GM23338 (cell line): ENCODE results near the gene ABCC5. TPM values are rescaled to one million over a fixed set of nuclear protein-coding genes. Genes with fewer than 3 reads are reported as not detected.
"Not testable (repeated sequence)": the region's sequence is repeated elsewhere in the genome, so short reads cannot be mapped to it uniquely, and the experiment has no call there.

Experiments
- ATAC-seq: fragments of 200-7000 bp; cut with Tn5 transposase; 3 replicates; pipeline ENCODE4 v1.9.1; 2020
- DNase-seq: peaks from one replicate; pipeline ENCODE4 v3.0.0-alpha.2; 2015; ENCODE audit warnings: low spot score
- H2AFZ ChIP-seq: fragments of 200-600 bp; sonication (generic); 2 replicates; pipeline ENCODE4 v1.8.0; 2016; ENCODE audit warnings: antibody characterized with exemption, mild to moderate bottlenecking, moderate library complexity
- H3F3A ChIP-seq: fragments of 200-600 bp; sonication (generic); replicated peaks from 2 replicates; pipeline ENCODE4 v1.8.0; 2017; ENCODE audit warnings: antibody characterized with exemption, mixed run types, low read depth
- H3K27ac ChIP-seq: fragments of 200-600 bp; sonication (generic); 2 replicates; pipeline ENCODE4 v1.6.1; 2016; ENCODE audit warnings: low read depth
- H3K27me3 ChIP-seq: fragments of 200-600 bp; sonication (generic); 2 replicates; pipeline ENCODE4 v1.8.0; 2016; ENCODE audit warnings: mild to moderate bottlenecking, mixed run types, moderate library complexity; ENCODE audit not compliant: insufficient read depth
- H3K36me3 ChIP-seq: fragments of 200-600 bp; sonication (generic); 2 replicates; pipeline ENCODE4 v1.8.0; 2016; ENCODE audit warnings: mild to moderate bottlenecking; ENCODE audit not compliant: insufficient read depth
- H3K4me1 ChIP-seq: fragments of 200-600 bp; sonication (generic); 2 replicates; pipeline ENCODE4 v1.8.0; 2016; ENCODE audit warnings: mild to moderate bottlenecking, moderate library complexity; ENCODE audit not compliant: insufficient read depth
- H3K4me2 ChIP-seq: fragments of 200-600 bp; sonication (generic); 2 replicates; pipeline ENCODE4 v1.7.1; 2017; ENCODE audit warnings: mixed run types
- H3K4me3 ChIP-seq: fragments of 200-600 bp; sonication (generic); 2 replicates; pipeline ENCODE4 v1.6.1; 2016; ENCODE audit warnings: mixed run types
- H3K79me2 ChIP-seq: fragments of 200-600 bp; sonication (generic); replicated peaks from 2 replicates; pipeline ENCODE4 v1.8.0; 2017; ENCODE audit warnings: mild to moderate bottlenecking; ENCODE audit not compliant: insufficient read depth
- H3K9me2 ChIP-seq: fragments of 200-600 bp; sonication (generic); 2 replicates; pipeline ENCODE4 v1.8.0; 2017; ENCODE audit not compliant: insufficient read depth
- H4K20me1 ChIP-seq: fragments of 200-600 bp; sonication (generic); replicated peaks from 2 replicates; pipeline ENCODE4 v1.8.0; 2017; ENCODE audit warnings: mild to moderate bottlenecking; ENCODE audit not compliant: insufficient read depth
- H3K27ac Mint-ChIP-seq: 2 replicates; pipeline ENCODE4 v1.8.0; 2020; ENCODE audit warnings: inconsistent platforms, mild to moderate bottlenecking, moderate library complexity, mixed read lengths
- H3K27me3 Mint-ChIP-seq: 3 replicates; pipeline ENCODE4 v1.8.0; 2022; ENCODE audit warnings: low read depth, mild to moderate bottlenecking, moderate library complexity, mixed read lengths, inconsistent platforms; ENCODE audit not compliant: insufficient read depth, poor library complexity
- H3K36me3 Mint-ChIP-seq: 3 replicates; pipeline ENCODE4 v1.8.0; 2021; ENCODE audit warnings: low read depth, mild to moderate bottlenecking, inconsistent platforms, moderate library complexity, mixed read lengths
- H3K4me1 Mint-ChIP-seq: 3 replicates; pipeline ENCODE4 v1.8.0; 2020; ENCODE audit warnings: mild to moderate bottlenecking, inconsistent platforms, mixed read lengths
- H3K4me3 Mint-ChIP-seq: 3 replicates; pipeline ENCODE4 v1.8.0; 2021; ENCODE audit warnings: moderate library complexity, mild to moderate bottlenecking, inconsistent platforms, mixed read lengths
- H3K9me3 Mint-ChIP-seq: 3 replicates; pipeline ENCODE4 v1.8.0; 2020; ENCODE audit warnings: moderate library complexity, mild to moderate bottlenecking, inconsistent platforms, mixed read lengths
- NANOG ChIP-seq: IDR thresholded peaks from 2 replicates; pipeline ENCODE4 v1.6.1; 2016; ENCODE audit warnings: antibody characterized with exemption, borderline replicate concordance
- polyA plus RNA-seq: library from polyadenylated mRNA; unstranded; fragments of >200 nt; fragmentation: Nextera tagmentation; extraction: Ambion mirVana; gene quantifications from 2 replicates; pipeline ENCODE4 v1.2.1, GENCODE V29; 2016
- total RNA-seq: library from RNA; depleted of rRNA; stranded (reverse); fragments of >200 nt; shearing (Covaris generic); gene quantifications from 2 replicates; pipeline ENCODE4 v1.2.3, GENCODE V29; 2014
- TF ChIP-seq, protein P1 (sequence below): fragments of 250-450 bp; sonication (Bioruptor Pico); IDR thresholded peaks from 2 replicates; pipeline ENCODE4 v1.5.0; 2020; ENCODE audit warnings: mild to moderate bottlenecking, moderate library complexity
- TF ChIP-seq, protein P2 (sequence below), 2 experiments: fragments of 200-600 bp in 1 of 2; sonication (generic) in 1 of 2; conservative IDR thresholded peaks; 2 replicates each; pipeline versions ENCODE4 v1.5.1 to v1.6.1; 2016 to 2017; ENCODE audit warnings: antibody characterized with exemption in 2 of 2, low read depth in 2 of 2, mild to moderate bottlenecking in 2 of 2, moderate library complexity in 1 of 2

ABCC5 gene
- total and polyA plus RNA-seq, 2 experiments from 2014 or later = 14.0 to 39.9 TPM

DNA sequence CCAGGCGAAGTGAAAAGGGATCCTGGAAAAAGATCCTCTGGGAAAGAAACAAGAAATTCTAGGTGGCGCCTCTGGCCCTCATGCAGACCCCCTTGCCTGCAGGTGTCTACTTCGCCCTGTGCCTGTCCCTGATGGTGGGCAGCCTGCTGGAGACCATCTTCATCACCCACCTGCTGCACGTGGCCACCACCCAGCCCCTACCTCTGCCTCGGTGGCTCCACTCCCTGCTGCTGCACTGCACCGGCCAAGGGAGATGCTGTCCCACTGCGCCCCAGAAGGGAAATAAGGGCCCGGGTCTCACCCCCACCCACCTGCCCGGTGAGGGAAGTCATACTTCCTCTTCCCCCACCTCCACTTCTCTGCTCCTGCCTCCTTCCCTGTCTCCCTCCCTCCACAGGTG is 20.6 kb upstream of the ABCC5 start:
- not testable (repeated sequence) for H3K36me3 Mint-ChIP-seq, H3K27me3 ChIP-seq, H3K9me2 ChIP-seq, ATAC-seq, H3K79me2 ChIP-seq, H3K4me1 ChIP-seq, H3K4me2 ChIP-seq, H3F3A ChIP-seq, H4K20me1 ChIP-seq, H3K9me3 Mint-ChIP-seq, DNase-seq, H3K36me3 ChIP-seq, H3K4me3 ChIP-seq, H3K4me1 Mint-ChIP-seq, H3K27ac ChIP-seq, H3K4me3 Mint-ChIP-seq, H3K27me3 Mint-ChIP-seq, H3K27ac Mint-ChIP-seq, H2AFZ ChIP-seq

- peak; percentile 71 for ATAC-seq
- Histone ChIP-seq H3K9me2 (no peaks in the 10 kb centered on the region), H3K4me2 (no peak overlapping the region), H3K4me3 (no peak overlapping the region), H4K20me1 (no peaks in the 10 kb centered on the region), H3K4me1 (no peaks in the 10 kb centered on the region), H3K36me3 (no peaks in the 10 kb centered on the region), H3F3A (no peaks in the 10 kb centered on the region), H3K27me3 (no peaks in the 10 kb centered on the region), H3K27ac (no peak overlapping the region), H3K79me2 (no peaks in the 10 kb centered on the region), H2AFZ (no peak overlapping the region; the same call in 1 of the 2 replicates)
- H3K27me3 Mint-ChIP-seq = peaks cover 7% of the 10 kb centered on the region
- DNase-seq = peak; percentile 49
- H3K9me3 Mint-ChIP-seq = no peaks in the 10 kb centered on the region
- TF ChIP-seq, protein P1, sequence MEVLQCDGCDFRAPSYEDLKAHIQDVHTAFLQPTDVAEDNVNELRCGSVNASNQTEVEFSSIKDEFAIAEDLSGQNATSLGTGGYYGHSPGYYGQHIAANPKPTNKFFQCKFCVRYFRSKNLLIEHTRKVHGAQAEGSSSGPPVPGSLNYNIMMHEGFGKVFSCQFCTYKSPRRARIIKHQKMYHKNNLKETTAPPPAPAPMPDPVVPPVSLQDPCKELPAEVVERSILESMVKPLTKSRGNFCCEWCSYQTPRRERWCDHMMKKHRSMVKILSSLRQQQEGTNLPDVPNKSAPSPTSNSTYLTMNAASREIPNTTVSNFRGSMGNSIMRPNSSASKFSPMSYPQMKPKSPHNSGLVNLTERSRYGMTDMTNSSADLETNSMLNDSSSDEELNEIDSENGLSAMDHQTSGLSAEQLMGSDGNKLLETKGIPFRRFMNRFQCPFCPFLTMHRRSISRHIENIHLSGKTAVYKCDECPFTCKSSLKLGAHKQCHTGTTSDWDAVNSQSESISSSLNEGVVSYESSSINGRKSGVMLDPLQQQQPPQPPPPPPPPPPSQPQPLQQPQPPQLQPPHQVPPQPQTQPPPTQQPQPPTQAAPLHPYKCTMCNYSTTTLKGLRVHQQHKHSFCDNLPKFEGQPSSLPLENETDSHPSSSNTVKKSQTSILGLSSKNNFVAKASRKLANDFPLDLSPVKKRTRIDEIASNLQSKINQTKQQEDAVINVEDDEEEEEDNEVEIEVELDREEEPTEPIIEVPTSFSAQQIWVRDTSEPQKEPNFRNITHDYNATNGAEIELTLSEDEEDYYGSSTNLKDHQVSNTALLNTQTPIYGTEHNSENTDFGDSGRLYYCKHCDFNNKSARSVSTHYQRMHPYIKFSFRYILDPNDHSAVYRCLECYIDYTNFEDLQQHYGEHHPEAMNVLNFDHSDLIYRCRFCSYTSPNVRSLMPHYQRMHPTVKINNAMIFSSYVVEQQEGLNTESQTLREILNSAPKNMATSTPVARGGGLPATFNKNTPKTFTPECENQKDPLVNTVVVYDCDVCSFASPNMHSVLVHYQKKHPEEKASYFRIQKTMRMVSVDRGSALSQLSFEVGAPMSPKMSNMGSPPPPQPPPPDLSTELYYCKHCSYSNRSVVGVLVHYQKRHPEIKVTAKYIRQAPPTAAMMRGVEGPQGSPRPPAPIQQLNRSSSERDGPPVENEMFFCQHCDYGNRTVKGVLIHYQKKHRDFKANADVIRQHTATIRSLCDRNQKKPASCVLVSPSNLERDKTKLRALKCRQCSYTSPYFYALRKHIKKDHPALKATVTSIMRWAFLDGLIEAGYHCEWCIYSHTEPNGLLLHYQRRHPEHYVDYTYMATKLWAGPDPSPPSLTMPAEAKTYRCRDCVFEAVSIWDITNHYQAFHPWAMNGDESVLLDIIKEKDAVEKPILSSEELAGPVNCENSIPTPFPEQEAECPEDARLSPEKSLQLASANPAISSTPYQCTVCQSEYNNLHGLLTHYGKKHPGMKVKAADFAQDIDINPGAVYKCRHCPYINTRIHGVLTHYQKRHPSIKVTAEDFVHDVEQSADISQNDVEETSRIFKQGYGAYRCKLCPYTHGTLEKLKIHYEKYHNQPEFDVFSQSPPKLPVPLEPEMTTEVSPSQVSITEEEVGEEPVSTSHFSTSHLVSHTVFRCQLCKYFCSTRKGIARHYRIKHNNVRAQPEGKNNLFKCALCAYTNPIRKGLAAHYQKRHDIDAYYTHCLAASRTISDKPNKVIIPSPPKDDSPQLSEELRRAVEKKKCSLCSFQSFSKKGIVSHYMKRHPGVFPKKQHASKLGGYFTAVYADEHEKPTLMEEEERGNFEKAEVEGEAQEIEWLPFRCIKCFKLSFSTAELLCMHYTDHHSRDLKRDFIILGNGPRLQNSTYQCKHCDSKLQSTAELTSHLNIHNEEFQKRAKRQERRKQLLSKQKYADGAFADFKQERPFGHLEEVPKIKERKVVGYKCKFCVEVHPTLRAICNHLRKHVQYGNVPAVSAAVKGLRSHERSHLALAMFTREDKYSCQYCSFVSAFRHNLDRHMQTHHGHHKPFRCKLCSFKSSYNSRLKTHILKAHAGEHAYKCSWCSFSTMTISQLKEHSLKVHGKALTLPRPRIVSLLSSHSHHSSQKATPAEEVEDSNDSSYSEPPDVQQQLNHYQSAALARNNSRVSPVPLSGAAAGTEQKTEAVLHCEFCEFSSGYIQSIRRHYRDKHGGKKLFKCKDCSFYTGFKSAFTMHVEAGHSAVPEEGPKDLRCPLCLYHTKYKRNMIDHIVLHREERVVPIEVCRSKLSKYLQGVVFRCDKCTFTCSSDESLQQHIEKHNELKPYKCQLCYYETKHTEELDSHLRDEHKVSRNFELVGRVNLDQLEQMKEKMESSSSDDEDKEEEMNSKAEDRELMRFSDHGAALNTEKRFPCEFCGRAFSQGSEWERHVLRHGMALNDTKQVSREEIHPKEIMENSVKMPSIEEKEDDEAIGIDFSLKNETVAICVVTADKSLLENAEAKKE (CRISPR knock-in tag) = no peak
- TF ChIP-seq, protein P2, sequence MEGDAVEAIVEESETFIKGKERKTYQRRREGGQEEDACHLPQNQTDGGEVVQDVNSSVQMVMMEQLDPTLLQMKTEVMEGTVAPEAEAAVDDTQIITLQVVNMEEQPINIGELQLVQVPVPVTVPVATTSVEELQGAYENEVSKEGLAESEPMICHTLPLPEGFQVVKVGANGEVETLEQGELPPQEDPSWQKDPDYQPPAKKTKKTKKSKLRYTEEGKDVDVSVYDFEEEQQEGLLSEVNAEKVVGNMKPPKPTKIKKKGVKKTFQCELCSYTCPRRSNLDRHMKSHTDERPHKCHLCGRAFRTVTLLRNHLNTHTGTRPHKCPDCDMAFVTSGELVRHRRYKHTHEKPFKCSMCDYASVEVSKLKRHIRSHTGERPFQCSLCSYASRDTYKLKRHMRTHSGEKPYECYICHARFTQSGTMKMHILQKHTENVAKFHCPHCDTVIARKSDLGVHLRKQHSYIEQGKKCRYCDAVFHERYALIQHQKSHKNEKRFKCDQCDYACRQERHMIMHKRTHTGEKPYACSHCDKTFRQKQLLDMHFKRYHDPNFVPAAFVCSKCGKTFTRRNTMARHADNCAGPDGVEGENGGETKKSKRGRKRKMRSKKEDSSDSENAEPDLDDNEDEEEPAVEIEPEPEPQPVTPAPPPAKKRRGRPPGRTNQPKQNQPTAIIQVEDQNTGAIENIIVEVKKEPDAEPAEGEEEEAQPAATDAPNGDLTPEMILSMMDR (conservative IDR thresholded peaks at IDR 0.05; ENCODE audit: low read depth in 2 of 2) = peak; percentile 38 to 40
- TF ChIP-seq NANOG = no peak
- no peak overlapping the region for H3K27ac Mint-ChIP-seq
- no peak overlapping the region for H3K4me3 Mint-ChIP-seq
- no peaks in the 10 kb centered on the region; the same call in 2 of the 3 replicates for H3K36me3 Mint-ChIP-seq
- H3K4me1 Mint-ChIP-seq = no peaks in the 10 kb centered on the region; the same call in 2 of the 3 replicates
Observed at GRCh38 chr3:184037816-184038215, 20.1 kb upstream of the ABCC5 start.
